Activated CD8-positive, alpha-beta memory T cell treated with anti-CD3 and anti-CD28 coated beads, Interleukin-2, amount 50 U/mL, for 24 hours (primary cell): Measurements from ENCODE around the gene MBD2.

Experiments
- DNase-seq: peaks from one replicate; pipeline ENCODE4 v3.0.0-alpha.2; 2020; ENCODE audit errors: extremely low read depth

MBD2 gene

GRCh38 chr18:54202851-54203250, 21.6 kb downstream of the MBD2 start:
- no peak for DNase-seq

- no peak for DNase-seq
Measured at GRCh38 chr18:54197747-54198411, 26.6 kb downstream of the MBD2 start.

GRCh38 chr18:54193786-54194185, 30.7 kb downstream of the MBD2 start:
- no peak for DNase-seq

- no peak for DNase-seq
Measured at GRCh38 chr18:54192900-54193299, 31.6 kb downstream of the MBD2 start.

GRCh38 chr18:54192415-54192814, 32.1 kb downstream of the MBD2 start:
- DNase-seq: no peak

GRCh38 chr18:54191352-54191751, 33.1 kb downstream of the MBD2 start:
- DNase-seq: no peak

- no peak for DNase-seq
Measured at GRCh38 chr18:54187372-54187771, 37.1 kb downstream of the MBD2 start.

GRCh38 chr18:54184836-54185235, 39.6 kb downstream of the MBD2 start:
- DNase-seq: no peak

GRCh38 chr18:54183390-54183789, 41.1 kb downstream of the MBD2 start:
- DNase-seq: no peak

- DNase-seq: no peak
Measured at GRCh38 chr18:54181856-54182602, 42.4 kb downstream of the MBD2 start.

GRCh38 chr18:54173980-54174630, 50.4 kb downstream of the MBD2 start:
- DNase-seq: no peak

GRCh38 chr18:54173250-54173649, 51.2 kb downstream of the MBD2 start:
- DNase-seq: no peak

- DNase-seq: no peak
Measured at GRCh38 chr18:54169431-54170403, 54.8 kb downstream of the MBD2 start.

GRCh38 chr18:54165450-54165849, 59.0 kb downstream of the MBD2 start:
- no peak for DNase-seq

- no peak for DNase-seq
Measured at GRCh38 chr18:54163453-54163852, 61.0 kb downstream of the MBD2 start.

GRCh38 chr18:54162431-54162830, 62.0 kb downstream of the MBD2 start:
- no peak for DNase-seq

GRCh38 chr18:54161267-54161666, 63.2 kb downstream of the MBD2 start:
- no peak for DNase-seq

GRCh38 chr18:54159906-54160305, 64.6 kb downstream of the MBD2 start:
- no peak for DNase-seq

- no peak for DNase-seq
Measured at GRCh38 chr18:54157646-54158385, 66.7 kb downstream of the MBD2 start.

GRCh38 chr18:54155412-54155811, 69.1 kb downstream of the MBD2 start:
- no peak for DNase-seq

- no peak for DNase-seq
Measured at GRCh38 chr18:54154231-54154630, 70.2 kb downstream of the MBD2 start.
